ENCODE results near the gene PLEKHM3. TPM values are rescaled to one million over a fixed set of nuclear protein-coding genes. Genes with fewer than 3 reads are reported as not detected.
"Not testable (repeated sequence)": the region's sequence is repeated elsewhere in the genome, so short reads cannot be mapped to it uniquely, and the experiment has no call there.

Gene PLEKHM3
- total RNA-seq, 1 experiment from 2014 or later = 25.8 TPM

GRCh38 chr2:208039376-208040110 lies 14.2 kb upstream of the PLEKHM3 start:
- peak; percentile 22 for DNase-seq (ENCODE audit: low spot score)
- in situ Hi-C loops (cut with HindIII; ENCODE audit: low sequenced_read_pairs) = no loop called here

- in situ Hi-C loops (cut with HindIII; ENCODE audit: low sequenced_read_pairs) = no loop called here
- no peak for DNase-seq (ENCODE audit: low spot score)
Measured at GRCh38 chr2:208037564-208038487, 12.5 kb upstream of the PLEKHM3 start.

- in situ Hi-C loops (cut with HindIII; ENCODE audit: low sequenced_read_pairs) = no loop called here
- DNase-seq (ENCODE audit: low spot score) = no peak
Measured at GRCh38 chr2:208036357-208036756, 11.0 kb upstream of the PLEKHM3 start.

- in situ Hi-C loops (cut with HindIII; ENCODE audit: low sequenced_read_pairs) = no loop called here
- DNase-seq (ENCODE audit: low spot score) = no peak
Measured at GRCh38 chr2:208034503-208035140, 9.3 kb upstream of the PLEKHM3 start.

GRCh38 chr2:208033701-208034502 lies 8.6 kb upstream of the PLEKHM3 start:
- peak; percentile 67 for DNase-seq (ENCODE audit: low spot score)
- in situ Hi-C loops (cut with HindIII; ENCODE audit: low sequenced_read_pairs) = no loop called here

- no peak for DNase-seq (ENCODE audit: low spot score)
- in situ Hi-C loops (cut with HindIII; ENCODE audit: low sequenced_read_pairs) = no loop called here
Measured at GRCh38 chr2:208031608-208032019, 6.3 kb upstream of the PLEKHM3 start.

- in situ Hi-C loops (cut with HindIII; ENCODE audit: low sequenced_read_pairs) = no loop called here
- DNase-seq (ENCODE audit: low spot score) = peak; percentile 62
Measured at GRCh38 chr2:208025814-208026184, 472 bp upstream of the PLEKHM3 start.

GRCh38 chr2:208024091-208024490 lies 1.2 kb downstream of the PLEKHM3 start:
- no peak for DNase-seq (ENCODE audit: low spot score)
- in situ Hi-C loops (cut with HindIII; ENCODE audit: low sequenced_read_pairs) = no loop called here

- no peak for DNase-seq (ENCODE audit: low spot score)
- in situ Hi-C loops (cut with HindIII; ENCODE audit: low sequenced_read_pairs) = no loop called here
Measured at GRCh38 chr2:208020253-208020652, 5.1 kb downstream of the PLEKHM3 start.

GRCh38 chr2:208018124-208018712 lies 7.1 kb downstream of the PLEKHM3 start:
- in situ Hi-C loops (cut with HindIII; ENCODE audit: low sequenced_read_pairs); DNase-seq (ENCODE audit: low spot score): not testable (repeated sequence)

- in situ Hi-C loops (cut with HindIII; ENCODE audit: low sequenced_read_pairs) = no loop called here
- DNase-seq (ENCODE audit: low spot score) = no peak
Measured at GRCh38 chr2:208017721-208018120, 7.6 kb downstream of the PLEKHM3 start.

- in situ Hi-C loops (cut with HindIII; ENCODE audit: low sequenced_read_pairs) = no loop called here
- no peak for DNase-seq (ENCODE audit: low spot score)
Measured at GRCh38 chr2:208015475-208015874, 9.9 kb downstream of the PLEKHM3 start.

- DNase-seq (ENCODE audit: low spot score) = no peak
- in situ Hi-C loops (cut with HindIII; ENCODE audit: low sequenced_read_pairs) = no loop called here
Measured at GRCh38 chr2:208013285-208014178, 11.8 kb downstream of the PLEKHM3 start.

GRCh38 chr2:208012449-208012848 lies 12.9 kb downstream of the PLEKHM3 start:
- no peak for DNase-seq (ENCODE audit: low spot score)
- in situ Hi-C loops (cut with HindIII; ENCODE audit: low sequenced_read_pairs) = no loop called here

GRCh38 chr2:208010506-208010905 lies 14.8 kb downstream of the PLEKHM3 start:
- DNase-seq (ENCODE audit: low spot score) = no peak
- in situ Hi-C loops (cut with HindIII; ENCODE audit: low sequenced_read_pairs) = no loop called here

GRCh38 chr2:208006833-208007232 lies 18.5 kb downstream of the PLEKHM3 start:
- in situ Hi-C loops (cut with HindIII; ENCODE audit: low sequenced_read_pairs) = no loop called here
- DNase-seq (ENCODE audit: low spot score) = no peak

GRCh38 chr2:208006337-208006736 lies 19.0 kb downstream of the PLEKHM3 start:
- no peak for DNase-seq (ENCODE audit: low spot score)
- in situ Hi-C loops (cut with HindIII; ENCODE audit: low sequenced_read_pairs) = no loop called here

- no peak for DNase-seq (ENCODE audit: low spot score)
- in situ Hi-C loops (cut with HindIII; ENCODE audit: low sequenced_read_pairs) = no loop called here
Measured at GRCh38 chr2:208001924-208002323, 23.4 kb downstream of the PLEKHM3 start.
